Testis (tissue), 2 donors: ENCODE results near the gene RNASEH2B.

Experiments used
- POLR2A ChIP-seq: fragments of 450-650 bp; IDR thresholded peaks from one replicate; pipeline ENCODE4 v1.6.1; 2017; ENCODE audit warnings: antibody characterized with exemption, mild to moderate bottlenecking, moderate library complexity
- TF ChIP-seq, protein P1 (sequence below), 3 experiments: fragments of 450-650 bp in 2 of 3; fragments of 200-600 bp in 1 of 3; sonication (generic) in 1 of 3; IDR thresholded peaks; one replicate each; pipeline ENCODE4 v1.5.1; 2016 to 2019; ENCODE audit warnings: antibody characterized with exemption in 3 of 3, mild to moderate bottlenecking in 2 of 3, moderate library complexity in 1 of 3

DNA sequence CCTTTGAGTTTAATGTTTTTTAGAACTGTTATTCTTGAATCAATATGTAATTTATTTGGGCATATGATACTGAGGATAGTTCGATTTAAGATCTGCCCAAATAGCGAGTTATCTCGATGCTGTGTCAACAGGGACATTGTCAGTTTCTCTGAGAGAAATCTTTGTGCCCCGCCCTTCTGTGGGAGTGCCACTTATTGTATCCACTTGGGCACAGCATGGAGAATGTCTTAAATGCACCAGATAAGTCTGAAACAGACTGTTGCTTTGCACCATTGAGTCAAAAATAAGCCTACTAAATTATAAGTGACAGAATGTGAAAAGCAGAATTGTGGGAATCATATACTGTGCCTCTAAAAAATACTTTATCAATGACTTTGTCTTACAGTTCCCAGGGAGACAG is 45.6 kb downstream of the RNASEH2B start:
- TF ChIP-seq, protein P1, sequence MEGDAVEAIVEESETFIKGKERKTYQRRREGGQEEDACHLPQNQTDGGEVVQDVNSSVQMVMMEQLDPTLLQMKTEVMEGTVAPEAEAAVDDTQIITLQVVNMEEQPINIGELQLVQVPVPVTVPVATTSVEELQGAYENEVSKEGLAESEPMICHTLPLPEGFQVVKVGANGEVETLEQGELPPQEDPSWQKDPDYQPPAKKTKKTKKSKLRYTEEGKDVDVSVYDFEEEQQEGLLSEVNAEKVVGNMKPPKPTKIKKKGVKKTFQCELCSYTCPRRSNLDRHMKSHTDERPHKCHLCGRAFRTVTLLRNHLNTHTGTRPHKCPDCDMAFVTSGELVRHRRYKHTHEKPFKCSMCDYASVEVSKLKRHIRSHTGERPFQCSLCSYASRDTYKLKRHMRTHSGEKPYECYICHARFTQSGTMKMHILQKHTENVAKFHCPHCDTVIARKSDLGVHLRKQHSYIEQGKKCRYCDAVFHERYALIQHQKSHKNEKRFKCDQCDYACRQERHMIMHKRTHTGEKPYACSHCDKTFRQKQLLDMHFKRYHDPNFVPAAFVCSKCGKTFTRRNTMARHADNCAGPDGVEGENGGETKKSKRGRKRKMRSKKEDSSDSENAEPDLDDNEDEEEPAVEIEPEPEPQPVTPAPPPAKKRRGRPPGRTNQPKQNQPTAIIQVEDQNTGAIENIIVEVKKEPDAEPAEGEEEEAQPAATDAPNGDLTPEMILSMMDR (IDR thresholded peaks at IDR 0.05) = no peak
- no peak for TF ChIP-seq POLR2A
